GM21825 (cell line): ENCODE results near the gene KLK8.

ENCODE experiments used
- ATAC-seq: cut with Tn5 transposase; IDR thresholded peaks from one replicate; pipeline ENCODE4 v1.9.1; 2021; ENCODE audit warnings: mild to moderate bottlenecking, moderate library complexity; ENCODE audit not compliant: unreplicated experiment

Gene KLK8

DNA sequence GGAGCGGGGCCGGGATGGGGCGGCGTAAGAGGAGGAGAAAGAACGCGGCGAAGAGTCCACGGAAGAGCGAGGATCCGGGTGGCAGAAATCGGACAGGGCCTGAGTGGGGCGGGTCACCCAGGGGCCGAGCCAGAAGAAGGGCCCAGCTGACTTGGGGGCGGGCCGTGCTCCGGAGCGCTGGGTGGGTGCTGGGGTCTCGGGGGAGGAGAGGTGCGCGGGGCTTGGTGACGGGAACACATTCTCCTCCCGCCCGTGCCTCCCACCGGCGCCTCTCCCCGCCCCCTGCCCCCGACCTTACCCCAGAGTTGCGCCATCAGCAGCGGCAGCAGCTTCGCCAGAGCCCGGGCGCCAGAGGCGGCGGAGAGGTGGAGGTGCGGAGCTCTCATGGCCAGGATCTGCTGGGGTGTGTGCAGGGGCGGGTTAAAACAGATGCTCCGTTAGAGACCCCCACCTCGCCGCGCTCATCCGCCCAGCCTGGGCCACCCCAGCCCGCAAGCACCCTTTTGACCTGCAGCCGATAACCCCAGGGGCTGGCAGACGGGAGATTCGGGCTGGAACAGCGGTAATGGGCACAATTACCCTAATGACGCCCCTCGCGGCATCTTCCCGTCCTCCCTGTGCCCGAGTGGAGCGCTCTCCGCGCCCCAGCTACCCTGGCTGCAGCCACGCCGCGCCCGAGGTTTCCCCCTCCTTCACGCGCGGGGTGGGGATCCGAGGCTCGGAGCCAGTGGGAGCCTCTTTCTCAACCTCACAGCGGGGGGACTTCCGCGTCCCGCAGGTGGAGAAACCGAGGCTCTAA lies 17.5 kb upstream of the KLK8 start:
- ATAC-seq = no peak

- ATAC-seq = no peak
Observed at GRCh38 chr19:51016798-51017683, 15.6 kb upstream of the KLK8 start.

DNA sequence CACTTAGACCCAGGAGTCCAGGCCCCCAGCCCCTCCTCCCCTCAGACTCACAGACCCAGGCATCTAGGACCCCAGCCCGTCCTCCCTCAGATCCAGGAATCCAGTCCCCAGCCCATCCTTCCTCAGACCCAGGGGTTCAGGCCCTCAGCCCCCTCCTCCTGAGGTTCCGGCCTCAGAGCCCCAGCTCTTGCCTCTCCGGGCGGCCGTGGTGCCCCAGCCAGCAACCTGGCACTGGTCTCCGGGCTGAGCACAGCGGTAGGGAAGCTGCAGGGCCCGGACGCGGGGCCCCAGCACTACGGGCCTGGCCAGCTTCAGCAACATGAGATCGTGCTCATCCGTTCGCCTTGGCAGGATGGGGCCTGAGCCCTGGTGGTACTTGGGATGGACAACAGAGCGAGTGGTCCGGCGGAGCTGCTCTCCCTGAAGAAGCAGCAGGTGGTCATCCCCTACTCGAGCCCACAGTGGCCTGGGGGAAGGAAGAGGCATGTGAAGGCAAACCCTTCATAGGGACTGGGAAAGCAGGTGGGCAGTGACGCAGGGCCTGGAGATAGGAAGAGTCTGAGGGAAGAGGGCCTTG lies 14.4 kb upstream of the KLK8 start:
- no peak for ATAC-seq

DNA sequence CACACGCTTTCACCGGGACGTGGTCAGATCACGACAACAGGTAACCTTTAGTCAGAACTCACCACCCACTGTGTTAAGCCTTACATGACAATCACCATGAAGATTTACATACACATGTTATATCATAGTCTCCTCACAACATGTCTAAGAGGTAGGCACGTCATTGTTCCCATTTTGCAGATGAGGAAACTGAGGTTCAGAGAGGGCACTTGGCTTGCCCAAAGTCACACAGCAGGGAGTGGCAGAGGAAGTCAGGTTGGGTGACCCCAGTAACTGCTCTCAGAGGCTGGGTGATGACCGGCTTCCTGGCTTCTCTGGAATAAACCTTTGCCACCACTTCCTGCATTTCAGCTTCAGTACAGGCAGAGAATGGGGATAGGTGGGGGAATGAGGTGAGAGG lies 12.8 kb upstream of the KLK8 start:
- no peak for ATAC-seq

- ATAC-seq = no peak
Observed at GRCh38 chr19:51012661-51013190, 11.3 kb upstream of the KLK8 start.

DNA sequence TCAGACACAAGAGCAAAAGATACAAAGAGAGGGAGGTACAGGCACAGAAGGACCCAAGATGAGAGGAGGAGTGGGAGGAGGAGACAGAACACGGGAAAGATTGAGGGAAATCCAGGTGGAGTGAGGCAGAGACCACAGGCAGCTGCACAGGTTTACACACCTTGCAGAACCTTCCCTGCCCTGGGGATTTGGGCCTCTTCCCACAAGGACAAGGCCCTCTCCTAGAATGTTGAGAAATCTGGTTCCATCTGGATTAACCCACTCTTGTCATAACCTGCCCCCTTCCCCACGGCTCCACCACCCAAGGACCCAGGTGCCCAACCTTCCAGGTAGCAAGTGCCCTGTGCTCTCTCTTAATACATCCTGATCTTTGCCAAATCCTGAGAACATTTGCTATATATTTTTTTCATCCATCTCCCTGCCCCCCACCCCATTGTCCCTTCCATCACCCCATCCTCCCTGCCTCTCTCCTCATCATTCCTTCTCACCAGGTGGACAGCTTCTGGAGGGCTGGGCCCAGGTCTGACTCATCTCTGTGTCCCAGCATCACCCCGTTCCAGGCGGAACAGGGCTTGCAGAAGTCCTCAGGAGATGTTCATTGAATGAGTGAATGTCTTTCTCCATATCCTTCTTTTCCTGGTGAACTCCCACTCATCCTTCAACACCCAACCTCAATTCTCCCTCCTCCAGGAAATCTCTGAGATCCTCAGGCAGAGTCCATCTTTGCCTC lies 8.8 kb upstream of the KLK8 start:
- ATAC-seq = no peak

DNA sequence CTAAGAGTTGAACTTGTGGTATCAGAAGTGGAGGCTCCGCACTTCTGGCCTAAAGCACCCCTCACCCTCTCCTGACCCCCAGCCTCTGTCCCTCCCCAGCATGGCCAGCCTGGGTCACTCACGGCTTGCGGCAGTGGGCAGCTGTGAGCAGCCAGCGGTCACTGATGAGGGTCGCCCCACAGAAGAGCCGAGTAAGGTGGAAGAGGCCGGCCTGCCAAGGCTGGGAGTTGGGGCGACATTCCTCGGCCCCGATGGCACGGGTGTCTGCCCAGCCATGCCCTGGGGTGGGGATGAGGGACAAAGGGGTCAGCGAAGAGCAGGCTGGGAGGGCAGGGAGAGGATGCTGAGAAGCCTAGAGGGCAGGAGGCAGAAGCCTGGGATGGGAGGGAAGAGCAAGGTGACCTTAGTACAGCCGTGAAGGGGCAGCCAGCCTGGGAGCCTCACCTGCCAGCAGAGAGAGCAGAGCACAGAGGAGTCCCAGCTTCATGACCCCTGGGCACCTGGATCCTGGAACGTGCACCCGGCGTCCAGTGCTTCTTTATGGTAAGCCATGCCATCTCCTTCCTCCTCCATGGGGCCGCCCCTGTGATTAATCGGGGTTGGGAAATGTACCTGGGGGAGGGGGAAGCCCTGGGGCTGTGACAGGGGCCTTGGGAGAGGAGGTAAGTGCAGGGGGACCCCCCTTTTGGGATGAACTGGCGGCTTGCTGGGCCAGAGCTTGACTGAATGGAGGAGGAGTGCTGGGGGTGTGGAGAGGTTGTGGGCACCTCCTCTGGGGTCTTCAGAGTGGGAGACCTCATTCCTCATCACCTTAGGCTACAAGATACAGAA lies 7.9 kb upstream of the KLK8 start:
- ATAC-seq = no peak

- no peak for ATAC-seq
Observed at GRCh38 chr19:51007488-51007887, 6.1 kb upstream of the KLK8 start.

GRCh38 chr19:51006406-51006805 lies 5.0 kb upstream of the KLK8 start:
- no peak for ATAC-seq

DNA sequence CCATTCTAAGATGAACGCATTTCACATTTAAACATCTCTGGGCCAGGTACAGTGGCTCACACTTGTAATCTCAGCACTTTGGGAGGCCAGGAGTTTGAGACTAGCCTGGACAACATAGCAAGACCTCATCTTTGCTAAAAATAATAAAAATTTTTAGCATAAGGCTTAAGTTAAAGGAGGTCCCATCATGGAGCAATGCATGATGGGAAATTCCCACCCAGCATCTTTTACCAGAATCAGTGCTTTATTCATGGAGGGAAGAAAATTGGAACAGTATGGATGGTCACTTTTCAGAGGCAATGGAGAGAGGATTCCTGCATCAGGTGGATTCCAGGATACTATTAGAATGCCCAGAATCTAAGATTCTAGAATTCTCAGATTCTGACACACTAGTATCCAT lies 3.8 kb upstream of the KLK8 start:
- ATAC-seq = no peak

DNA sequence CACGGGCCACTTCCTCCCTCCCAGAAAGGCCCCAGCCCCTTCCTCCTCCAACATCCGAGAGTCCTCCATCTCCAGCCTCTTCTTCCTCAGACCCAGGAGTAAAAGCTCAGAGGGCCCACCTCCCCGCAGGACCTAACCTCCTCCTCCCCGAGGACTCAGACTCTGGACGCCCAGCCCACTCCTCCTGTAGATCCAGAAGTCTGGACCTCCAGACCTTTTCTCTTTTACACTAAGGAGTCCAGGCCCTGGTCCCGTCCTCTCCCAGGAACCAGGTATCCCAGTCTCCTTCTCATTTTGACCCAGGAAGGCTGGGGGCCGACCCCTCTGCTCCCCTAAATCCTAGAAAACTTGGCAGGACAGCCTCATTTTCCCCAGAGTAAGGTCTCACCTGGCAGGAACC lies 1.9 kb upstream of the KLK8 start:
- ATAC-seq = no peak

- ATAC-seq = no peak
Observed at GRCh38 chr19:51002542-51003311, 1.3 kb upstream of the KLK8 start.

GRCh38 chr19:51002089-51002532 lies 707 bp upstream of the KLK8 start:
- ATAC-seq = no peak

DNA sequence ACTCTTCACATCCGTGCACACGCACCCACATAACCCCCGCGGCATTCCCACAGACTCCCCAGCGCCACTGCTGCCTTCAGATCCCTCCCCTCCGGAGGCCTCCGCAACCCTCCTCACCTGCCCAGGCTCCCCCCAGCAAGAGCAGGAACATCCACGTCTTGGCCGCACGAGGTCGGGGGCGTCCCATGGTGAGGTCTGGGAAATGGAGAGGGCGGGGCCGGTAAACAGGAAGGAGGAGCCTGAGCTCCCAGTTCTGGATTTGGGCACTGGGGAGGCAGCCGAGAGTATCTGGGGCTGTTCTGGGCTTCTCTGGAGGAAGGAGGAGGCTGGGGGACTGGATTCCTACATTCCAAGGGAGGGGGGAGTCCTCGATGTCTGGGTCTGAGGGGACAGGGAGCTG lies 423 bp downstream of the KLK8 start:
- ATAC-seq = no peak

DNA sequence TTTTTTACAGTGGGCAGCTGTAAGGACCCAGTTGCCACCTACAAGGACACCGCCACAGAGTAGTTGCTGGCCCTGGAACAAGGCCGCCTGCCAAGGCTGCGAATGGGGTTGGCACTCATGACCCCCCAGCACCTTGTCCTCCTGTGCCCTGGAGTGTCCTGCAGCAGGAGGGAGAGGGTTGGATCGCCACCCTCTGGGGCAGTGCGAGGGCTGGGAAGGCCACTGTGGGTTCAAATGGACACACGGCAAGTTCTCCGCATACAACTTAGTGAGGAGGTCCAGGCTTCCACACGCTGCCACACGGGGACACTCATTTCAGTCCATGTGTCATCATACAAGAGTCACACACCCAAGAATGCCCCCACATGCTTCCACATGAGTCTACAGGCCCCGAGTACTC lies 978 bp downstream of the KLK8 start:
- no peak for ATAC-seq

DNA sequence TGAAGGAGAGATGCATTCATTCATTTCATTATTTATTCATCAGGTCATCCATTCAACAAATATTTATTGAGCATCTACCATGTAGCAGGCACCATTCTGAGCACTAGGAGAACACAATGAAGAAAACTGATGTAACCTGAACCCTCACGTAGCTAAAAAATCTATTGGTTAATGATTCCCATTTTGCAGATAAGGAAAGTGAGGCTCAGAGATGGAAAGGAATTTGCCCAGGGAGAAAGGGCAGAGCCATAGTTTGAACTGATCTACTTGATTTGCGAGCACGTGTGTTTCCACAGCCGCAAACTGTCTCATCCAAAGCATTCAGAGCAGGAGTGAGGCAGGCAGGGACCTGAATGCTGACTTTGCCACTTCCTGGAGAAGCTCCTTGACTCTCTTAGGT lies 2.7 kb downstream of the KLK8 start:
- ATAC-seq = no peak

DNA sequence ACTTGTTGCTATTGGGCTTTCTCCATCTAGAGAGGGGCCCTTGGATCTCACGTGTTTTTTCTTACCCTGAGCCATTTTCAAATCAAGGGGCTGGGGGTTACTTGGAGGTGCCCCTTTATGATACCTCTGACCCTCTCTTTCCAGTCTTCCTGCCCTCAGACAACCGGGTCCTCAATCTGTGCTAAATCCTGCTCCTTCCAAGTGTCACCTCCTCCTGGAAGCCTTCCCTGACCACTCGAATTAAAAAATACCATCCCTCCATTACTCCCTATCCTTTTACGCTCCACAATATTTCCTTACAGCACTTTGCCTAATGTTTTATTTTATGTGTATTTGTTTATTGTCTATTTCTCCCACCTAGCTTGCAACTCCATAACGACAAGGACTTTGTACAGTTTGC lies 3.3 kb downstream of the KLK8 start:
- ATAC-seq = no peak

- ATAC-seq = no peak
Observed at GRCh38 chr19:50994129-50994528, 7.3 kb downstream of the KLK8 start.

DNA sequence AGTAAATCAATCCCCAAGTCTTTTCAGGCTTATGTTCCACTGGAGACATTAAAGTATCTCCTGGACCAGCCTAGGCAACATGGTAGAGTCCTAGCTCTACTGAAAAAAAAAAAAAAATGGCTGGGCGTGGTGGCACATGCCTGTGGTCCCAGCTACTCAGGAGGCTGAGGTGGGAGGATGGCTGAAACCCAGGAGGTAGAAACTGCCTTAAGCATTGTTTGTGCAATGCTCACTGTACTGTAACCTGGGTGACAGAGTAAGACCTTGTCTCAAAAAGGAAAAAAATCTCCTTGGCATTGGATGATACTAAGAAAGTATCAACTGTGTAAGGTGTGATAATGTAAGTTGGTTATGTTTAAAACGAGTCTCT lies 8.8 kb downstream of the KLK8 start:
- ATAC-seq = no peak
